Fibroblast of peridontal ligament (primary cell): ENCODE results near the gene IFT88.
A peak's percentile ranks its signal among the peaks of the same experiment; 100 is the strongest.

ENCODE experiments used
- DNase-seq: peaks from one replicate; pipeline ENCODE4 v3.0.0-alpha.2; 2010; ENCODE audit errors: extremely low read depth

IFT88 gene

DNA sequence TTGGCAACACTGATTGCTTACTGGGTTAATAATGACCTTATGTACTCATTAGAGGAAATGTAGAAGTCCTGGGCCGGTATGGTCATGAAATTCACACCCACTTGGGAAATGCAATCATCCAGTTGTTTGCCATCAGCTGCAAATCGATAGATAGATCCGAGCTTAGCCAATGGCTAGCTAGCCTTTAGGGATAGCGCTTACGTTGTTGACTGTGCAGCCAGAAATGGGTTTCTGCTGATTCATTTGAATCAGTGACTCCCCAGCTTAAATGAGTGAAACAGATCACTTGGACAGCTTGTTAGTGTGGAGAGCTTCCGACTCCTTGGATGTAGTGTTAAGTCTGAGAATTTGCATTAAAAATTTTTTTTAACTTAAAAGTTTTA lies 148.4 kb downstream of the IFT88 start:
- DNase-seq, result peak; percentile 24

DNA sequence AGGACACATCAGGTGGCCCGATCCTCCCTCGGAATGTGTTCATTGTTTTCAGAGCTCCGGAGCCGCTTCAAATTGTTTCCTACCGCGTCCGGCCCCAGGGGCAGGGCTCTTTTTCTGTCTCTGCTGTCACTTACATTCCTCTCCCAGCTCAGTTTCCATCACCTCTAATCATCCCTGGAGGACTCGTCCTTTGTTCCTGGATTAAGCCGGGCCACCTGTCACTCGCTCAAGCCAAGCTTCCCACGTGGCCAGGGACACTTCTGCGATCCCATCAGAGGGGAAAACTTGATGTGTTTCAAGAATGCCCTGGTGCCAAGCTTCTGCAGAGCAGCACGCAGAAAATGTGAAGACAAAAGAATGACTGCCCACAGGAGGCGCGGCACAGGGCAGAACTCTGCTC lies 150.0 kb downstream of the IFT88 start:
- no peak for DNase-seq

DNA sequence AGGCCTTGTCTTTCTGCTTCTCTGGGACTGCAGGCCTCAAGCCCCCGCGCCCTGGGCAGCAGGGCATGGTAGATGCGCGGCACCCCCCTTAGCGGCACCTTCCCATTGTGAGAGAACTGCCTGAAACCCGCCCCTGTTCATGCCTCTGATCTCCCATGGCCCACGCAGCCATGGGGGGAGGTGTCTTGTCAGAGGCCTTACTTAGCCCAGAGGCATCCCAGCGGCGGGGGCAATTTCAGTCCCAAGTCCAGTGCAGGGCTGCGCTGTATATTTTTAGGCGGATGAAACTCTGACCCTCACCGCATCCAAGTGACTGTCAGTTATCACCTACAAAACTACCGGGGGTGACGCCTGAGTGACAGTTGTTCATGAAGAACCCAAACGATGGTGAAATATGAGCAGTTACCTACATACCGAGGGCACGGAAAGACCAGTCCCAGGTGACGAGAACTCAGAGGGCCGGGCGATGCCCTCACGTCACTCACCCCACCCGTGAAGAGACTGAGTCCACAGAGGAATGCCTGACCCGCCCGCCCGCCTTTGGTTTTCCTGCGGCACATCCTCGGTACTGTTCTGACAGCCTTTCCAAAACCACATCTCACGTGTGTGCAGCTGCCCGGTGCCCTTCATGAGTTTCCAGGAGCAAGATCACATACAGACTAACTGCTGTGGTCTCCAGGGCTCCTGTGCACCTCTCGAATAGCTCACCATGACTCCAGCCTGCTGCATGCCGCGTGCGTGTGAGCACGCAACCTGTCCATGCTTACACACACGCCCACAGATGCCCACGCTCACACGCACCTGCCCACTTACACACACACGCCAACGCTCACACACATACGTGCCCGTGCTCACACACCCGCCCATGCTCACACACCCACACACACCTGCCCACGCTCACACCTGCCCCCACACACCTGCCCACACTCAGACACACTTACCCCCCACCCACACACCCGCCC lies 150.9 kb downstream of the IFT88 start:
- no peak for DNase-seq

DNA sequence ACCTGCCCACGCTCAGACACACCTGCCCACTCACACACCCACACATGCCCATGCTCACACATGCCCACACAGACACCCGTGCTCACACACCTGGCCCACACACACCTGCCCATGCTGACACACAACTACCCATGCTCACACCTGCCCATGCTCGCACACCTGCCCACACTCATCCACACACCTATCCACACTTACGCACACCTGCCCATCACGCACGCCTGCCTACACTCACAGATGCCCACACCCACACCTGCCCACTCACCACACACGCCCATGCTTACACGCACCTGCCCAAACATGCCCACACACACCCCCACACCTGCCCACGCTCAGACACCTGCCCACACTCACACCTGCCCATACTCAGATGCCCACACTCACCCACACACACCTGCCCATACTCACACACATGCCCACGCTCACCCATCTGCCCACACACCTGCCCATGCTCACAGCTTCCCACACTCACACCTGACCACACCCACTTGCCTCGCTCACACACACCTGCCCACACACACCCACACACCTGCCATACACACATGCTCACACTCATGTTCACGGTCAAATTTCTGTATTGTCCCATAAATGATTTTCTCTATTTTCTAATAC lies 152.1 kb downstream of the IFT88 start:
- DNase-seq, result no peak

DNA sequence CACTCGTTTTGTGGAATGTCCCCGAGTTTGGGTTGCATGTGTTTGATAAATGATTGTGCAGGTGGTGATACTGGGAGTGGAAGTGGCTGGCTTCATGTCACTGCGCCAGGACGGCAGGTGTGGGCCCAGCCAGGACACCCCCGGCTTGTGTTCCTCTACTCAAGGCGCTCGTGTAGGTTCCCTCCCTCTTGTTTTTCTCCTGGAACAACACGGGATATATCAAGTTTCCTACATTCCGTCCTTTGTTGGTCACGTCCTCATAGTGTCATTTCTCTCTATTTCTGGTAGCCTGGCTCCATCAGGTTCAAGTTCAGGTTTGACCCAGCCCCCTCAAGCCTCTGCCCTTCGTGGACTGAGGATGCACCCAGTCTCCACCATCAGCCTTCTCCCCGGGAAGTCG lies 152.8 kb downstream of the IFT88 start:
- no peak for DNase-seq

DNA sequence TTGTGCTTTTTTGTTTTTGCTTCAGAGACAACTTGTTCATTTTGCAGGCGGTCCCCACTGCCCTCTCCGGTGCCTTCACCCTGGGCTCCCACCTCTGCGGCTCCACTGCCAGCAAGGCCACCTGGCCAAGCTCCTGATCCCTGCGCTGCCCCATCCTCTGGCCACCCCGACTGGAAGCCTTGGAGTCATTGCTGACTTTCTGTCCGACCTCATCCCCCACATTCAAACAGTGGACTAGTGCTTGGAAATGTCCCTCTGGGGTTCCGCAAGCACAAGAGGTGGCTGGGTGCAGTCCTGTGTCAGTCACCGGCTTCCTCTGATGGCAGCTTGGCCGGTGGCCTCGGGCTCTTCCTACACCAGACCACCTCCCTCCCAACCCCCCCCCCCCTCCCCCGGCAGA lies 153.5 kb downstream of the IFT88 start:
- DNase-seq, result no peak

DNA sequence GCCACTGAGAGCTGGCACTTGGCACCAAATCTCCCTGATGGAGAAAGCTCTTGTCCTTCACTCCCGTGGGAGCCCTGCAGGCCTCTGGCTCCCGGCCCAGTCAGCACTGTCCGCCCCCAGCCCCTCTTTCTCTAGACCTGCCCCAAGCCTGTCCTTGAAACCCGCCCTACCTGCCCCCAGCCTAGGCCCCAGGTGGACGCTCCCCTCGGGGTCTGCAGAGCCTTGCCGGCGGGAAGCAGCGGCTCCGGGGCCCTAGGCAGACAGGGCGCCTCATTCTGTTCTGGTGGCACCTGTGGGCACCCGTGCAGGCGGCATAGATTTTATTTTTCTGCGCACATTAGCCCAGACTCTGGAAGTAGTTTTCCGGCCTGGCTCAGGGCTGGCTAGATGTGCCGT lies 154.1 kb downstream of the IFT88 start:
- no peak for DNase-seq

DNA sequence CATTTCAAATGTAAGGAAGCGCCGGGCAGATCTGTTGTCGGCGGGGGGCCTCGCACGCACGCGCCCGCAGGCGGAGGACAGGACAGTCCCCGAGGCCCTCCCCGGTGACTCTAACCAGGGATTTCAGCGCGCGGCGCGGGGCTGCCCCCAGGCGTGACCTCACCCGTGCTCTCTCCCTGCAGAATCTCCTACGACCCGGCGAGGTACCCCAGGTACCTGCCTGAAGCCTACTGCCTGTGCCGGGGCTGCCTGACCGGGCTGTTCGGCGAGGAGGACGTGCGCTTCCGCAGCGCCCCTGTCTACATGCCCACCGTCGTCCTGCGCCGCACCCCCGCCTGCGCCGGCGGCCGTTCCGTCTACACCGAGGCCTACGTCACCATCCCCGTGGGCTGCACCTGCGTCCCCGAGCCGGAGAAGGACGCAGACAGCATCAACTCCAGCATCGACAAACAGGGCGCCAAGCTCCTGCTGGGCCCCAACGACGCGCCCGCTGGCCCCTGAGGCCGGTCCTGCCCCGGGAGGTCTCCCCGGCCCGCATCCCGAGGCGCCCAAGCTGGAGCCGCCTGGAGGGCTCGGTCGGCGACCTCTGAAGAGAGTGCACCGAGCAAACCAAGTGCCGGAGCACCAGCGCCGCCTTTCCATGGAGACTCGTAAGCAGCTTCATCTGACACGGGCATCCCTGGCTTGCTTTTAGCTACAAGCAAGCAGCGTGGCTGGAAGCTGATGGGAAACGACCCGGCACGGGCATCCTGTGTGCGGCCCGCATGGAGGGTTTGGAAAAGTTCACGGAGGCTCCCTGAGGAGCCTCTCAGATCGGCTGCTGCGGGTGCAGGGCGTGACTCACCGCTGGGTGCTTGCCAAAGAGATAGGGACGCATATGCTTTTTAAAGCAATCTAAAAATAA lies 154.7 kb downstream of the IFT88 start:
- DNase-seq, result peak; percentile 61

DNA sequence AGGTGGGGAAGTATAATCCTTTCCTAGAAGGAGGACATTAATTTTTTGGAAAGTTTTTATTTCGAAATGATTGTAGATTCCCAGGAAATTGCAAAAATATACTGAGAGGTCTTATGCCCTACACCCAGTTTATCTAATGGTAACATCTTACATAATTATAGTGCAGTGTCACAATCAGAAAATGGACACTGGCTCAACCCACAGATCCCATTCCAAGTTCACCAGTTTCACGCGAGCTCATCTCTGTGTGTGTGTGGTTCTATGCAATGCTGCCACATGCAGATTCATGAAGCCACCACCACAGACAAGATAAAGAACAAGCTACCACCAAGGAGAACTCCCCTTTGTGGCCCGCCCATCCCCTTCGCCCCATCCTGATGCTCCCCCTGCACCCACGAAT lies 160.9 kb downstream of the IFT88 start:
- DNase-seq, result no peak

DNA sequence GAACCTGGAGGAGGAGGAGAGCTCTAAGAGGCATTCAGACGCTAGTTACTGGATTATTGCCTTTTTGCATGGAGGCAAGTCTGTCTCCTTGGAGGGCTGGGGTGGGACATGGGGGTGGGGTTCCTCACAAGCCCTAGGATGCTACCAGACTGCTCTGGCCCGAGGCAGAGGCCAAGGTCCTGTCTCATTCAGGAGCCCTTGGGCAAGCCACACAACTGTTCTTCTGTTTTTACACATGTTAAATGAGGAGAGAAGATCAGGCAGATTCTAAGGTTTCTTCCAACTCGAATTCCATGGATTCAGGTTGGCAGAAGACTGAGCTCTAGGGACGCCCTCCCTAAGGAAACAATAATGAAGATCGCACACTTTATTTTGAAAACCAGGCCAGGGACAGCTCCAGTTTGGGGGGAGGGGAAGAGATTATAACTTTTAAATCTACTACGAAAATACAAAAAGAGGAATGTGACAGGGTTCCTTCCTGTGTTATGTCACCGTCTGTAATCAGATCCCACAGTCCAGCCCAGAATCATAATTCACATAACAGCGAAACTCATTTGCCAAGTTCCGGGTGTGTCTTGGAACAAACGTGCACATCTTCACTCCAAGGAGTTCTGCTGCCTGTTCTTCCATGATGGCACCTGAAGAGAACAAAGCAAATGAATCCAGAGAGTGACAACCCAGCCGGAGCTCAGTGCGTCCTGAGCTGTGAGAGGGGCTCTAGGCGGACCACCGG lies 161.8 kb downstream of the IFT88 start:
- DNase-seq, result no peak

DNA sequence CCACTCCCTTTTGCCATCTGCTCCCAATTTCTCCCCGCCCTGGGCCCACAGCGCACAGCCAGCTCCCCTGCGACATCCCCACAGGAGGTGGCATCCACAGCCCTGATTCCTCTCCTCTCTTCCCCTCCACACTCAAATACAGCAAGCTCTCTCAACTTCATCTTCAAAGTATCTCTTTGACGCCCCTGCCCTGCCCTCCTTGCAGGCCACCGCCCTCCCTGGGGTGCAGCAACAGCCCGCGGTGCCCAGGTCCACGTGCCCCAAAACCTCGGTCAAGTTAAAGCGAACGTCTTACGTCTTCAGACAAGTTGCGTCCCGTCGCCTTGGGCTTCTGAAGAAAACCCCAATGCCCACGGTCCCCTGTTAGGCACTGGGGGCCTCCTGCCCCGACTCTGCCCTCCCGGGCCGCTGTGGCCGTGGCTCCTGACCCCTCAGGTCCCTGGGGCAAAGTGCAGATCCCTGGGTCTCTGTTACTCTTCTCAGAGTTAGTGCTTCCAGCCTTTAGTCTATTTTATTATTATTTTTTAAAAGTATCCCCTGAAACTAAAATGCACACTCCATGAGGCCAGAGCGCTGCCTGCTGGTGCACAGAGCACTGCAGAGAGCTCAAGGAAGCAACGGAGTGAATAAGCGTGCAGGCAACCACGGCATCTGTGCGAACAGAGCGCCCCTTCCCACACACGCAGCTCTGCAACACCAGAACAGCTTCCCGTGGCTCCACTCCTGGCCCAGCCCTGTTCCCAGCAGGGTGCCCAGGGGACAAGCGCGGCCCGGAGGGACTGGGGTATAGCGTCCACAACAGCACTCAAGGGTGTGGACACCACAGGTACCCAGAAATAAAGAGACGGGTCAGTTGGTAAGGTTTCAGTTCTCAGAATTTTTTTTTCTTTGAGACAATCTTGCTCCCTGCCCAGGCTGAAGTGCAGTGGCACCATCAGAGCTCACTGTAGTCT lies 163.0 kb downstream of the IFT88 start:
- DNase-seq, result no peak

DNA sequence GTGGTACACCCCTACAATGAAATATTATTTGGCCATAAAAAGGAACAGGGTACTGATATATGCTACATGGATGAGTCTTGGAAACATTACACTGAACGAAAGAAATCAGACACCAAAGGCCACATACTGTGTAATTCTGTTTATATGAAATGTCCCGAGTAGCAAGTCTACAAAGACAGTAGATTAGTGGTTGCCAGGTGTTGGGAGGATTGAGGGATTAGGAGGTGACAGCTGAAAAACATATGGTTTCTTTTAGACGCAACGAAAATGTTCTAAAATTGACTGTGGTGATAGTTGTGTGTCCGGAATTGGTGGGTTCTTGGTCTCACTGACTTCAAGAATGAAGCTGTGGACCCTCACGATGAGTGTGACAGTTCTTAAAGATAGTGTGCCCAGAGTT lies 171.7 kb downstream of the IFT88 start:
- no peak for DNase-seq

DNA sequence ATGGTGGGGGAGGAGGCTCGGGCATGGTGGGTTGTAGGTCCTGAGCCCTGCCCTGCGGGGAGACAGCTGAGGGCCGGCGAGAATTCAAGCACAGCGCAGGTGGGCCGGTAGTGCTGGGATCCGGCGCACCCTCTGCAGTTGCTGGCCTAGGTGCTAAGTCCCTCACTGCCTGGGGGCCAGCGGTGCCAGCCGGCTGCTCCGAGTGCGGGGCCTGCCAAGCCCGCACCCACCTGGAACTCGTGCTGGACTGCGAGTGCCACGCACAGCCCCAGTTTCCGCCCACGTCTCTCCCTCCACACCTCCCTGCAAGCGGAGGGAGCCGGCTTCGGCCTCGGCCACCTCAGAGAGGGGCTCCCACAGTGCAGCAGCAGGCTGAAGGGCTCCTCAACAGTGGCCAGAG lies 173.1 kb downstream of the IFT88 start:
- no peak for DNase-seq
